Stomach (tissue), 9 donors: Measurements from ENCODE around the gene F8A1. TPM values are rescaled to one million over a fixed set of nuclear protein-coding genes. Genes with fewer than 3 reads are reported as not detected.
"Not testable (repeated sequence)": the region's sequence is repeated elsewhere in the genome, so short reads cannot be mapped to it uniquely, and the experiment has no call there.

Experiments
- DNase-seq, 2 donors: peaks; one replicate each; pipeline versions ENCODE4 v3.0.0 to v3.0.0-alpha.2; 2013 to 2019
- H3K27ac ChIP-seq, 5 donors: fragments of 200-600 bp in 4 of 5; sonication (generic) in 4 of 5; one replicate each; pipeline ENCODE4 v1.5.1; 2013 to 2019; ENCODE audit warnings: mild to moderate bottlenecking in 1 of 5, moderate library complexity in 1 of 5
- H3K27me3 ChIP-seq, 3 donors: fragments of 200-600 bp; sonication (generic); one replicate each; pipeline ENCODE4 v1.5.1; 2017 to 2019; ENCODE audit warnings: mixed run types in 1 of 3
- H3K36me3 ChIP-seq, 4 donors: fragments of 200-600 bp; sonication (generic); 1 replicate in 3 of 4; 2 replicates in 1 of 4; pipeline ENCODE4 v1.5.1; 2016 to 2019
- H3K4me1 ChIP-seq, 4 donors: fragments of 200-600 bp; sonication (generic); one replicate each; pipeline ENCODE4 v1.5.1; 2016 to 2019
- H3K4me3 ChIP-seq, 4 donors: fragments of 200-600 bp; sonication (generic) in 3 of 4; one replicate each; pipeline ENCODE4 v1.5.1; 2016 to 2019; ENCODE audit warnings: mild to moderate bottlenecking in 1 of 4
- H3K9me3 ChIP-seq, 4 donors: fragments of 200-600 bp; sonication (generic); one replicate each; pipeline ENCODE4 v1.5.1; 2016 to 2019
- CTCF ChIP-seq, 7 experiments: fragments of 450-650 bp in 4 of 7; fragments of 200-600 bp in 3 of 7; sonication (generic) in 3 of 7; IDR thresholded peaks; one replicate each; pipeline ENCODE4 v1.5.1; 2016 to 2019; ENCODE audit warnings: antibody characterized with exemption in 7 of 7, control low read depth in 2 of 7, mild to moderate bottlenecking in 1 of 7
- EP300 ChIP-seq: sonication (generic); formaldehyde crosslinking; IDR thresholded peaks from one replicate; pipeline ENCODE4 v1.6.1; 2017; ENCODE audit warnings: antibody characterized with exemption
- POLR2A ChIP-seq, 4 donors: fragments of 450-650 bp; IDR thresholded peaks; one replicate each; pipeline ENCODE4 v1.6.1; 2016; ENCODE audit warnings: antibody characterized with exemption in 4 of 4, control low read depth in 2 of 4, mild to moderate bottlenecking in 1 of 4, moderate library complexity in 1 of 4
- POLR2AphosphoS5 ChIP-seq, 3 donors: sonication (generic); formaldehyde crosslinking; IDR thresholded peaks; one replicate each; pipeline ENCODE4 v1.6.1; 2016; ENCODE audit warnings: antibody characterized with exemption in 3 of 3
- WGBS, 5 donors: extraction: QIAGEN DNeasy Blood & Tissue Kit in 3 of 5; methylation state at CpG; one replicate each; pipeline versions ENCODE4 v1.1.5 to v1.1.7; 2013 to 2018; 5-methylcytosine and 5-hydroxymethylcytosine counted together
- intact Hi-C: fragments of 100-400 bp; cut with DNase I; formaldehyde crosslinking; loops from one replicate; pipeline ENCODE4 v1.15.1; 2023; ENCODE audit warnings: low total_unique reads
- polyA plus RNA-seq, 3 donors: library from polyadenylated mRNA; stranded (reverse); fragments of 200-250 nt; gene quantifications; one replicate each; pipeline ENCODE4 v1.2.3, GENCODE V29; 2013
- total RNA-seq, 5 donors: library from RNA; depleted of rRNA; stranded (reverse); fragments of >200 nt; gene quantifications; one replicate each; pipeline versions ENCODE4 v1.1.0 to v1.2.3, GENCODE V29; 2014 to 2016
- donor health status: healthy with polysubstance abuse.
- donor health status: Bipolar disorder and iron deficiency.
- donor health status: healthy.

Gene F8A1
- total and polyA plus RNA-seq, 8 donors: 1.2 to 21.5 (median 5.9) TPM

GRCh38 chrX:154892296-154892695 lies 6.1 kb downstream of the F8A1 start:
- 57 to 90% (median 67%) methylated on average over 1 of the region's 1 CpG for WGBS, 5 donors
- intact Hi-C loops: no loop called here
- no peak for TF ChIP-seq EP300
- no peak for TF ChIP-seq POLR2A (IDR thresholded peaks at IDR 0.05)
- no peak for TF ChIP-seq CTCF (IDR thresholded peaks at IDR 0.05)
- TF ChIP-seq POLR2AphosphoS5 (IDR thresholded peaks at IDR 0.05): no peak
- no peaks in the 10 kb centered on the region for H3K36me3 ChIP-seq
- H3K4me3 ChIP-seq: no peak overlapping the region
- DNase-seq: no peak
- peaks cover 0 to 5% (median 0%) of the 10 kb centered on the region in 4 donors for H3K4me1 ChIP-seq
- no peaks in the 10 kb centered on the region for H3K9me3 ChIP-seq
- no peaks in the 10 kb centered on the region for H3K27me3 ChIP-seq
- no peak overlapping the region for H3K27ac ChIP-seq

- 84 to 94% (median 89%) methylated on average over 5 to 8 of the region's 8 CpGs for WGBS, 5 donors
- no peaks in the 10 kb centered on the region for H3K4me1 ChIP-seq
- no peak overlapping the region for H3K27ac ChIP-seq
- H3K4me3 ChIP-seq: no peak overlapping the region
- no peak for DNase-seq
- intact Hi-C loops: no loop called here
- no peaks in the 10 kb centered on the region for H3K36me3 ChIP-seq
- TF ChIP-seq EP300: no peak
- TF ChIP-seq CTCF (IDR thresholded peaks at IDR 0.05): no peak
- no peak for TF ChIP-seq POLR2AphosphoS5 (IDR thresholded peaks at IDR 0.05)
- TF ChIP-seq POLR2A (IDR thresholded peaks at IDR 0.05): no peak
- H3K9me3 ChIP-seq: no peaks in the 10 kb centered on the region
- no peaks in the 10 kb centered on the region for H3K27me3 ChIP-seq
These were observed 14.2 kb downstream of the F8A1 start for GRCh38 chrX:154900323-154900722.

GRCh38 chrX:154902408-154902807 lies 16.3 kb downstream of the F8A1 start:
- no peak for TF ChIP-seq CTCF (IDR thresholded peaks at IDR 0.05)
- no peak for TF ChIP-seq POLR2A (IDR thresholded peaks at IDR 0.05)
- TF ChIP-seq POLR2AphosphoS5 (IDR thresholded peaks at IDR 0.05): no peak
- TF ChIP-seq EP300: no peak
- no peak overlapping the region for H3K27ac ChIP-seq
- no peak for DNase-seq
- 40 to 78% (median 69%) methylated on average over 1 of the region's 1 CpG for WGBS, 5 donors
- no peaks in the 10 kb centered on the region for H3K4me1 ChIP-seq
- no peaks in the 10 kb centered on the region for H3K9me3 ChIP-seq
- intact Hi-C loops: no loop called here
- no peaks in the 10 kb centered on the region for H3K27me3 ChIP-seq
- no peaks in the 10 kb centered on the region for H3K36me3 ChIP-seq
- H3K4me3 ChIP-seq: no peak overlapping the region

GRCh38 chrX:154908821-154909220 lies 22.7 kb downstream of the F8A1 start:
- no peak overlapping the region for H3K27ac ChIP-seq
- WGBS, 5 donors: 53 to 87% (median 78%) methylated on average over 3 of the region's 3 CpGs
- intact Hi-C loops: no loop called here
- no peak overlapping the region for H3K4me3 ChIP-seq
- no peak for DNase-seq
- TF ChIP-seq POLR2AphosphoS5 (IDR thresholded peaks at IDR 0.05): no peak
- TF ChIP-seq POLR2A (IDR thresholded peaks at IDR 0.05): no peak
- no peak for TF ChIP-seq EP300
- TF ChIP-seq CTCF (IDR thresholded peaks at IDR 0.05): no peak
- H3K9me3 ChIP-seq: peaks cover 0 to 16% (median 7%) of the 10 kb centered on the region in 4 donors
- no peaks in the 10 kb centered on the region for H3K27me3 ChIP-seq
- no peaks in the 10 kb centered on the region for H3K36me3 ChIP-seq
- H3K4me1 ChIP-seq: no peaks in the 10 kb centered on the region

- peaks cover 0 to 16% (median 7%) of the 10 kb centered on the region in 4 donors for H3K9me3 ChIP-seq
- WGBS, 5 donors: 72 to 99% (median 90%) methylated on average over 4 of the region's 4 CpGs
- H3K4me3 ChIP-seq, intact Hi-C loops, DNase-seq, H3K27me3 ChIP-seq, H3K27ac ChIP-seq, H3K4me1 ChIP-seq, H3K36me3 ChIP-seq: not testable (repeated sequence)
These were observed 23.9 kb downstream of the F8A1 start for GRCh38 chrX:154910048-154910447.

- 84 to 85% (median 85%) methylated on average over 7 to 11 of the region's 11 CpGs for WGBS, 5 donors
- H3K36me3 ChIP-seq, H3K27ac ChIP-seq, DNase-seq, H3K4me1 ChIP-seq, H3K27me3 ChIP-seq, H3K4me3 ChIP-seq, intact Hi-C loops: not testable (repeated sequence)
- peaks cover 0 to 16% (median 7%) of the 10 kb centered on the region in 4 donors for H3K9me3 ChIP-seq
These were observed 24.4 kb downstream of the F8A1 start for GRCh38 chrX:154910528-154910927.
